ENCODE results near the gene ZNF593. TPM values are rescaled to one million over a fixed set of nuclear protein-coding genes. Genes with fewer than 3 reads are reported as not detected.

Gene ZNF593
- total RNA-seq, 4 donors from 2014 or later, result 10.4 to 41.6 (median 22.5) TPM

- Histone ChIP-seq H3K4me3 (no peak overlapping the region), H3K27me3 (no peaks in the 10 kb centered on the region), H3K36me3 (no peaks in the 10 kb centered on the region), H3K4me1 (peaks cover 0 to 19% (median 3%) of the 10 kb centered on the region in 4 donors), H3K9me3 (no peaks in the 10 kb centered on the region), H3K27ac (replicated peaks in 1 of 4) (no peak overlapping the region)
- no peak for DNase-seq (ENCODE audit: extremely low spot score)
- TF ChIP-seq POLR2AphosphoS5 (IDR thresholded peaks at IDR 0.05), result no peak
- no peak for TF ChIP-seq EP300 (IDR thresholded peaks at IDR 0.05)
- TF ChIP-seq CTCF (IDR thresholded peaks at IDR 0.05), result no peak
- no peak for TF ChIP-seq POLR2A (IDR thresholded peaks at IDR 0.05; ENCODE audit: low read depth)
- WGBS, result 56% methylated on average over 1 of the region's 1 CpG
- intact Hi-C loops (cut with DNase I), result no loop called here
Measured at GRCh38 chr1:26130695-26131094, 39.0 kb upstream of the ZNF593 start.

- Histone ChIP-seq H3K27me3 (no peaks in the 10 kb centered on the region), H3K4me1 (peaks cover 0 to 8% (median 2%) of the 10 kb centered on the region in 4 donors), H3K36me3 (no peaks in the 10 kb centered on the region), H3K9me3 (no peaks in the 10 kb centered on the region), H3K27ac (replicated peaks in 1 of 4) (no peak overlapping the region), H3K4me3 (no peak overlapping the region)
- 80% methylated on average over 5 of the region's 5 CpGs for WGBS
- TF ChIP-seq CTCF (IDR thresholded peaks at IDR 0.05) (no peak), EP300 (IDR thresholded peaks at IDR 0.05) (no peak)
- intact Hi-C loops (cut with DNase I), result no loop called here
- DNase-seq (ENCODE audit: extremely low spot score), result no peak
Measured at GRCh38 chr1:26132128-26132833, 37.4 kb upstream of the ZNF593 start.

GRCh38 chr1:26132834-26133167, 36.9 kb upstream of the ZNF593 start:
- no peaks in the 10 kb centered on the region for H3K9me3 ChIP-seq
- no peak overlapping the region for H3K27ac ChIP-seq (replicated peaks in 1 of 4)
- TF ChIP-seq POLR2A (IDR thresholded peaks at IDR 0.05; ENCODE audit: low read depth) (no peak), POLR2AphosphoS5 (IDR thresholded peaks at IDR 0.05) (no peak), CTCF (IDR thresholded peaks at IDR 0.05) (no peak), EP300 (IDR thresholded peaks at IDR 0.05) (no peak)
- no peak overlapping the region for H3K4me3 ChIP-seq
- H3K27me3 ChIP-seq, result no peaks in the 10 kb centered on the region
- WGBS, result 97% methylated on average over 2 of the region's 2 CpGs
- intact Hi-C loops (cut with DNase I), result no loop called here
- peaks cover 0 to 4% (median 0%) of the 10 kb centered on the region in 4 donors for H3K4me1 ChIP-seq
- DNase-seq (ENCODE audit: extremely low spot score), result no peak
- no peaks in the 10 kb centered on the region for H3K36me3 ChIP-seq

GRCh38 chr1:26134466-26134865, 35.2 kb upstream of the ZNF593 start:
- no peaks in the 10 kb centered on the region for H3K9me3 ChIP-seq
- intact Hi-C loops (cut with DNase I), result no loop called here
- no peaks in the 10 kb centered on the region for H3K4me1 ChIP-seq
- H3K4me3 ChIP-seq, result no peak overlapping the region
- WGBS, result 83% methylated on average over 3 of the region's 3 CpGs
- no peaks in the 10 kb centered on the region for H3K36me3 ChIP-seq
- TF ChIP-seq CTCF (IDR thresholded peaks at IDR 0.05) (no peak), POLR2AphosphoS5 (IDR thresholded peaks at IDR 0.05) (no peak), POLR2A (IDR thresholded peaks at IDR 0.05; ENCODE audit: low read depth) (no peak), EP300 (IDR thresholded peaks at IDR 0.05) (no peak)
- no peak overlapping the region for H3K27ac ChIP-seq (replicated peaks in 1 of 4)
- H3K27me3 ChIP-seq, result no peaks in the 10 kb centered on the region
- no peak for DNase-seq (ENCODE audit: extremely low spot score)

GRCh38 chr1:26138974-26139558, 30.6 kb upstream of the ZNF593 start:
- Histone ChIP-seq H3K36me3 (no peaks in the 10 kb centered on the region), H3K27ac (replicated peaks in 1 of 4) (no peak overlapping the region), H3K9me3 (no peaks in the 10 kb centered on the region), H3K4me1 (no peaks in the 10 kb centered on the region), H3K4me3 (no peak overlapping the region), H3K27me3 (no peaks in the 10 kb centered on the region)
- DNase-seq (ENCODE audit: extremely low spot score), result no peak
- no peak for TF ChIP-seq POLR2AphosphoS5 (IDR thresholded peaks at IDR 0.05)
- TF ChIP-seq POLR2A (IDR thresholded peaks at IDR 0.05; ENCODE audit: low read depth), result no peak
- no peak for TF ChIP-seq CTCF (IDR thresholded peaks at IDR 0.05)
- TF ChIP-seq EP300 (IDR thresholded peaks at IDR 0.05), result no peak
- 65% methylated on average over 3 of the region's 3 CpGs for WGBS
- intact Hi-C loops (cut with DNase I), result no loop called here
